ENCODE measurements around the gene MAGI1. TPM values are rescaled to one million over a fixed set of nuclear protein-coding genes. Genes with fewer than 3 reads are reported as not detected.
A peak's percentile ranks its signal among the peaks of the same experiment; 100 is the strongest.
"Not testable (repeated sequence)": the region's sequence is repeated elsewhere in the genome, so short reads cannot be mapped to it uniquely, and the experiment has no call there.

The MAGI1 gene
- polyA plus RNA-seq (2013, experiment 1 of 2; ENCODE audit: insufficient read length), result 12.8 TPM
- 19.1 TPM for polyA plus RNA-seq (2013, experiment 2 of 2; ENCODE audit: insufficient read length)

DNA sequence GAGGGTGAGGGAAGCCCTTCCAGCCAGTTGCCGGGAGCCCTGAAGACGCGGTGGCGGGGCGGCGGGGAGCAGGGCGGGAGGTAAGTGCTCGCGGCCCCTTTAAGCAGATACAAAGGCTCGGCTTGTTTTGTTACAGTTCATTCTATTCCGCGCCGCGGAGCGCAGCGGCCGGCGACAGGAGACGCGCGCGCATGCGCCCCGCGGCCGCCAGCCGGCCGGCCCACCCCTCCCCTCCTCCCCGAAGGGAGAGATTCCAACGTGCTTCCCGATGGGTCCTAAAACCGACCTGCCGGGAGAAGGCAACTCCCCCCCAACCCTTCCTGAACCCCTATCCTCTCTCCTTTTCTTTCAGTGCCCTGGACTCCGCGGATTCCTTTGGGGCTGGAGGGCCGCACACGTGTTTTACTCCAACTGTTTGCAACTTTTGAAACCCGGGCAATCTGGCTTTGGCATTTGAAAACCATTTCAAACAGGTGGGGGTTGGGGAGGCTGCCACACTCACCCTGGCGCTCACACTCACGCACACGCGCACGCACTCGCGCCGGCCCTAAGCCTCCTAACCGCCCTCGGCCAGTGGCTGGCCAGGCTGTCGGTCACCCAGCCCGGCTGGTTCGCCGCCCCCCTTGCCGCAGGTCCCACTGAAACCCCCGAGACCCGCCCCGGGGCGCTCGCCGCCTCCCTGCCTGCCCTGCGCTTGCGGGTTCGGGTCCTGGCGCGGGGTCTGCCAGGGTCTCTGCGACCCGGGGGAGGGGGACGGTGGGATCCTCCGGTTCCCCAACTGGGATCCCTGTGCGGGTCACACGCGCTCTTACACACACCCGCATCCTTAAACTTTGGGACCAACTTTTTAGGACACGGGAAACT is at the start of gene MAGI1:
Gene MAGI1, minus strand, starts transcription at position 193 of the 864 bp plus-strand sequence. CDS start 610 bp downstream, outside the sequence.
- DNase-seq, result peak; percentile 96

DNA sequence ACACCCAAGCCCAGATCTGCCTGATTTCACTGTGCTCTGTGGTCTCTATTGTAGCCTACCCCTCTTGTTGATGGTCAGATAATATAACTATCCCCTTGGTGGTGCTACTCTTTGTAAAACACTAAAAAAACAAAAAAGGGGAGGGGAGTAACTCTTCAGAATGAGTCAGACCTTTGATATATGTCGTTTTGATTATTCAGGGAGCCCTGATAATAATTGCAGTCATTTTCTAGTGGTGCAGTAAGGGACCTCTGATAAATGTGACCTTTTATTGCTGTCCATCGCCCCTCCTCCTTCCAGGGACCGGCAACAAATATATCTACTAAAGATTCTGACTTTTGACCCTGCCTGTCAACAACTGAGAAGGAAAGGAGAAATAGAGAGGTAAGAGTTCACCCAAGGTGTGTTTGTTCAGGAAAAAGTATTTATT is 45.1 kb upstream of the MAGI1 start:
- DNase-seq, result no peak

DNA sequence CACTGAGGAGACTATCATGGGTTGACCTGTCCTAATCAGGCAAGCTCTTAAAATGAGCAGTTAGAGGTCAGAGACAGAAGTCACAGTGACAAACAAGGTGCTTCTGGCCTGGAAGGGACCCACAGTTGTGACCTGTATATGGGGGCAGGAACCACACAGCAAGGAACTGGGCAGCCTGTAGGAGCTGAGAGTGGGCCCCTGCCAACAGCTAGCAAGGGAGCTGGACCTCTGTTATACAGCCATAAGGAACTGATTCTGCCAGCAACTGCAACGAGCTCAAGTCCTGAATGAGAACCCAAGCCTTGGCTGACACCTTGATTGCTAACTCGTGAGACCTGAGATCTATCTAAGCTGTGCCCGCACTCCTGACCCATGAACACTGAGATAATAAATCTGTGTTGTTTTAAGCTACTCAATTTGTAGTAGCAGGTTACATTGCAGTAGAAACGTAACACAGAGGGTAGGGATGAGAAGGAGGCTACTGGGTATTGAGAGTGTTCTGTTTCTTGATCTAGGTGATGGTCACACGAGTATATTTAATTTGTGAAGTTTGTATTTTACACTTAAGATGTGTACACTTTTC is 44.5 kb upstream of the MAGI1 start:
- no peak for DNase-seq

GRCh38 chr3:66082679-66083078 is 44.0 kb upstream of the MAGI1 start:
- DNase-seq, result peak; percentile 23

DNA sequence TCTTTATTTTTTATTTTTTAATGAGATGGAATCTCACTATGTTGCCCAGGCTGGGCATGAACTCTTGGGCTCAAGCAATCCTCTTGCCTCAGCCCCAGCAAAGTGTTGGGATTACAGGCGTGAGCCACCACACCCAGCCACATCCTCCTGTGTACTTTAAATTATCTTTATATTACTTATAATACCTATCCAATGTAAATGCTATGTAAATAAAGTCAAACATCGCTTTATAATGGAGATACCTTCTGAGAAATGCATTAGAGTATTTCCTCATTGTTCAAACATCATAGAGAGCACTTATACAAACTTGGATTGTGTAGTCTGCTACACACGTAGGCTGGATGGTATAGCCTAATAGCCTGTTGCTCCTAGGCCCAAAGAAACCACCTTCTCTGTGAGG is 41.4 kb upstream of the MAGI1 start:
- DNase-seq, result no peak

- no peak for DNase-seq
Observed at GRCh38 chr3:66077973-66078372, 39.3 kb upstream of the MAGI1 start.

- peak; percentile 67 for DNase-seq
Observed at GRCh38 chr3:66076861-66077470, 38.2 kb upstream of the MAGI1 start.

DNA sequence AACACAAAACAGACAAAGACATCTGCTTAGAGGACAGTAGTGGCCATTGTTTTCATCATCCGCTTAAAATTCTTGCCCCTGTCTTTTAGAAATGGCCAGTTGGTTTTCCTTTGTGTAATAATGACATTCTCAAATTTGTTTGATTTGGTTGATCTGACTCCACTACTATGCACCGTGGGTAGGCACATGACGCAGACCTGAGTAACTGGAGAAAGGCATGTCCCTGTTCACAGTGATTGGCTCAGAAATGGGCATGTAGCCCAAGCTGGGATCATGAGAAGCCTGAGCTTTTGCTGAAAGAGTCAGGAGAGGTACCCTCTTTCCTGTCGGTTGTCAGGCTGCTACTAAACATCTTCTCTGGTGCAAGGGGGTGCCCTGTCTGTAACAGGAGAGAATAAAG is 36.6 kb upstream of the MAGI1 start:
- DNase-seq, result peak; percentile 46

GRCh38 chr3:66073464-66074141 is 34.9 kb upstream of the MAGI1 start:
- DNase-seq, result no peak

- no peak for DNase-seq
Observed at GRCh38 chr3:66068255-66068654, 29.5 kb upstream of the MAGI1 start.

GRCh38 chr3:66066963-66067617 is 28.4 kb upstream of the MAGI1 start:
- no peak for DNase-seq

DNA sequence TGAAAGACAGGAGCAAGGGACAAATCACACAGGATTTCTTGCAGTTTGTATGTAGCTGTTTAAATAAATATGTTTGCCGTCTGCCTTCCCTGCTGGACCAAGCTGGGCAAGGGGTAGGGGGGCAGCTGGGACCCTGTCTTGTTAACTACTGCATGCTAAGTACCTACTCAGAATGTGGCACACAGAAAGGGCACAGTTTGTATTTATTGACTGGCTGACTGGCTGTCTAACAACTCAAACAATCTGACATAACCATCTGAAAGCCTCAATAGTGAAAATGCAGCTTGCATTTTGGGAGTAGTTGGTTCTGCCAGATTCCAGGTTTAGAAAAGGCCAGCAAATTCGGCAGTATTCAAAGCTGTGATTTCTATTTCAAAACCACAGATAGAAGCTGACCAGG is 16.6 kb upstream of the MAGI1 start:
- no peak for DNase-seq

GRCh38 chr3:66053550-66054094 is 14.9 kb upstream of the MAGI1 start:
- DNase-seq, result peak; percentile 24

DNA sequence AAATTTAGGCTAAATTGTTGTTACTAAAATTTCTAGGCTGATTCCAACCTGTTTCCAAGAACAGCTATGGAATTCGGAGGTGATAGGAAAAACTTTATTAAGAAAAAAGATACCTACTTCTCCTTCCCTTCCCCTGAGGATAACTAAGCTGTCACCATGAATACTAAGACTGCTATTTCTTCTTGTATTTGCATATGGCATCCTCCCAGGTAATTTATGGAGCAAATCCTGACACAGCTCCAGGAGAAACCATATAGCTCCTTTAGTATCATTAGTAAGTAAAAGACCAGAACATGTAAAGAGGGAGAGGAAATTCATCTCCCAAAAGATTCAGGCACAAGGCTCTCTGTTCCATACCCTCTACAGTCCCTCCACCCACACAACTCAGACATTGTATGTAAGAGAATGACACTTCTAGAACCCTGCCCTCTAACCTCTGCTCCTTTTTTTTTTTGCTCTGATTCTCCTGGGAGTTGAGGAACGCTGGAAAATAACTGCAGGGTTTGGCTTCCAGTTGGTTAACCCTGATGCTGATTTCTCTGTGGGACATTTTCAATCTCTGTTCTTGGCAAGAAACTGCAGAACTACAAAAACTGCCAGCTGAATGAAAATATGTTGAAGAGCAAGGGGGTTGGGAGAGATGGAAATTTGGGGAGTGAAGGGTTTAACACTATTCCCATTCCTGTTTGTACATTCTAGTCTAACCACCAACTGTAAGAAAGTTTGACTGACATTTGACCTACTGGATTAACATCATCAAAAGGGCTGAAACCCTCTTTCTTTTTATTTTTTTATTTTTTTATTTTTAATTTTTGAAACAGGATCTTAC is 14.2 kb upstream of the MAGI1 start:
- DNase-seq, result peak; percentile 54

DNA sequence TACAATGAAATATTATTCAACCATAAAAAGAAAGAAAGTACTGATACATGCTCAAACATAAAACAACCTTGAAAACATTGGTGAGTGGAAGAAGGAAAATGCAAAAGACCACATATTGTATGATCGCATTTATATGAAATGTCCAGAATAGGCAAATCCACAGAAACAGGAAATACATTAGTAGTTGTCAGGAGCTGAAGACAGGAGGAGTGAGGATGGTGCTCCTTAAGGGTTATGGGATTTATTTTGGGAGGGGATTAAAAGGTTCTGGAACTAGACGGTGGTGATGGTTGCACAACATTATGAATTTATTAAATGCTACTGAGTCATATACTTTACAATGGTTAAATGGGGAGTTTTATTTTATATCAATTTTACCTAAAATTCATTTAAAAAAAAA is 12.1 kb upstream of the MAGI1 start:
- DNase-seq, result no peak

DNA sequence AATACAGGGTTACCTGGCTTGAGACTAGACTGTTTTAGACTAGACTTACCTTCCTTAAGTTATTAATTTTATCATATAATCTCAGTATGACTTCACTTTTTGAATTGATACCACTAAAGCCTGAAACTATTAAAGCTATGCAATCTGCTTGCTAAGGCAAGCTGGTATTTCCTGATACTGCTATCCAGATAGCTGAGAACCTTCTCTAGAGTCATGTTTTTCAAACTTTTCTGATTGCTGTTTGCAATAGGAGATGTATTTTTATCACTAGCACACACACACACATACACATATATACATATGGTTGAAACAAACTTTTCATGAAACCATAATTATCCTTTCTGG is 9.3 kb upstream of the MAGI1 start:
- peak; percentile 65 for DNase-seq

DNA sequence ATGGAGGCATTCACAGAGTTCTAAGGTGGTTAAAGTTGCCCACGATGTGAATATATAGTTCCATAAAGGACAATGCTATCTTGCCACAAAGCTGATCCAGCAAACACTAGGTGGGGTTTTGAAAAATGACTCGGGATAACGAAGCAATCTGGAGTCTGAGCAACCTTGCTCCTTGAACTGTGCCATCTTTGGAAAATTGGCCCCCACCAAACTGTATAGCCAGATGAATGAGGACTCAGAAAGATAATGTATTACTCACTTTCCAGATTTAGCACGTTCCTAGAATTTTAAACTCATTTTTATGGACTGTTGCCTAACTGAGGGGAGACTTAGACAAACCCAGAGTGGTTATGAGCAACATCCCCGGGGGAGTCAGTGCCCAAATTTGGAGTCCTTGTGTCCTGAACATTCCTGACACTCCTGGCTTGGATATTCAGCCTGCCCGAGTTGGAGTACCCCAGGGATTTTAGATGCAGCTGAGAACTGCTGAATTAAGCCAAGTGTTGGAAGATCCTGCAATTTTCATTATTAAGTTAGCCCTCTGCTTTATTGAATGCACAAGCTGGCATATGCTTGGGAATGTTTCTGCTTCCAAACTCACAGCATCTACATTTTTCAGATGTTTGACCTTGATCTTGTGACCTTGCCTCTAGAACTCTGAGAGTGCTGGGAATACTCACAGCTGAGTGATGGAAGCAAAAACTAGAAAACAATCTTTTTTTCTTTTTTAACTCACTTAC is 8.8 kb upstream of the MAGI1 start:
- peak; percentile 99 for DNase-seq

DNA sequence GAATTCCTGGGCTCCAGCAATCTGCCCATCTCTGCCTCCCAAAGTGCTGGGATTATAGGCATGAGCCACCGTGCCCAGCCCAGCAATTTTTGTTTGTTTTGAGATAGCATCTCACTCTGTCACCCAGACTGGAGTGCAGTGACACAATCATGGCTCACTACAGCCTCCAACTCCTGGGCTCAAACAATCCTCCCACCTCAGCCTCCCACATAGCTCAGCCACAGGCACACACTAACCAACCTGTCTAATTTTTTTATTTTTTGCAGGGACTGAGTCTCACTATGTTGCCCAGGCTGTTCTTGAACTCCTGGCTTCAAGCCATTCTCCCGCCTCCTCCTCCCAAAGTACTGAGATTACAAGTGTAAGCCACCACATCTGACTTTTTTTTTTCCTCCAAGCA is 7.6 kb upstream of the MAGI1 start:
- DNase-seq, result not testable (repeated sequence)

DNA sequence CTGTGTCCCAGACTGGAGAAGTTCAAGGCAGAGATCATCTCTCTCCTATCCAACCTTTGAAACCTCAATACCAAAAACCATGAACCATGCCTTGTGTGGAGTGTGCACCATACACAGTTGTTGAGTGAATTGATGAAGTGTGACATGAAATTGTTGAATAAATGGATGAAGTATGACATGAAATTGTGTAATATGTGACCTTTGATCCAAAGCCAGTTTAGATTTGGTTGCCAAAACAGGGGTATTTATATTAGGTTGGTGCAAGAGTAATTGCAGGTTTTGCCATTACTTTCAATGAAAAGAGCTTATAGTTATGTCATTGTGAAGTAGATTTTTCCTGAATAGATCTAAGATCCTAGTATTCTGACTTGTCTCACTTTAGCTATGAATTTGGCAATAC is 3.1 kb upstream of the MAGI1 start:
- DNase-seq, result no peak

GRCh38 chr3:66041116-66041515 is 2.4 kb upstream of the MAGI1 start:
- DNase-seq, result peak; percentile 81

GRCh38 chr3:66039590-66039887 is 821 bp upstream of the MAGI1 start:
- peak; percentile 37 for DNase-seq

All from fibroblast of skin of back (primary cell).